ENCODE data around the gene OR6Y1. TPM values are rescaled to one million over a fixed set of nuclear protein-coding genes. Genes with fewer than 3 reads are reported as not detected.

The OR6Y1 gene
- total RNA-seq, 1 experiment from 2014 or later: not detected

GRCh38 chr1:158547533-158547932, 6.7 kb downstream of the OR6Y1 start (continued):
- TF ChIP-seq TEAD4 (CRISPR knock-in tag; IDR thresholded peaks at IDR 0.05): no peak
- no peak for TF ChIP-seq ATF6 (CRISPR knock-in tag; IDR thresholded peaks at IDR 0.05)
- no peak for TF ChIP-seq FOXK1 (CRISPR knock-in tag; IDR thresholded peaks at IDR 0.05)
- no peak for TF ChIP-seq GRHL2 (CRISPR knock-in tag; IDR thresholded peaks at IDR 0.05; ENCODE audit: insufficient replicate concordance, severe bottlenecking)
- TF ChIP-seq ZNF232 (CRISPR knock-in tag; IDR thresholded peaks at IDR 0.05): no peak

GRCh38 chr1:158537609-158538008, 16.6 kb downstream of the OR6Y1 start:
- H3K4me3 Mint-ChIP-seq: no peak overlapping the region
- H3K27me3 Mint-ChIP-seq (ENCODE audit: low read depth): no peaks in the 10 kb centered on the region
- ChIA-PET CTCF (no interaction called here), POLR2A (no interaction called here)
- DNase-seq (ENCODE audit: low spot score): no peak
- no peaks in the 10 kb centered on the region for H3K36me3 Mint-ChIP-seq
- no peak overlapping the region for H3K27ac Mint-ChIP-seq
- TF ChIP-seq ZNF317 (CRISPR knock-in tag; IDR thresholded peaks at IDR 0.05; ENCODE audit: borderline replicate concordance, low read depth): no peak
- no peak for TF ChIP-seq GTF2I (CRISPR knock-in tag; conservative IDR thresholded peaks at IDR 0.05)
- TF ChIP-seq NFE2L1 (CRISPR knock-in tag; IDR thresholded peaks at IDR 0.05): no peak
- TF ChIP-seq ZNF416 (CRISPR knock-in tag; IDR thresholded peaks at IDR 0.05): no peak
- TF ChIP-seq ATF2 (CRISPR knock-in tag; IDR thresholded peaks at IDR 0.05; ENCODE audit: borderline replicate concordance, low read depth): no peak
- TF ChIP-seq GRHL2 (CRISPR knock-in tag; IDR thresholded peaks at IDR 0.05; ENCODE audit: insufficient replicate concordance, severe bottlenecking): no peak
- no peak for TF ChIP-seq AR (CRISPR knock-in tag; IDR thresholded peaks at IDR 0.05)
- no peak for TF ChIP-seq E2F5 (CRISPR knock-in tag; IDR thresholded peaks at IDR 0.05)
- TF ChIP-seq E2F1 (CRISPR knock-in tag; IDR thresholded peaks at IDR 0.05): no peak
- TF ChIP-seq ZNF396 (CRISPR knock-in tag; IDR thresholded peaks at IDR 0.05; ENCODE audit: borderline replicate concordance): no peak
- TF ChIP-seq ZNF425 (CRISPR knock-in tag; conservative IDR thresholded peaks at IDR 0.05): no peak
- TF ChIP-seq E2F4 (CRISPR knock-in tag; IDR thresholded peaks at IDR 0.05; ENCODE audit: borderline replicate concordance, low read depth): no peak
- no peak for TF ChIP-seq MAX (CRISPR knock-in tag; IDR thresholded peaks at IDR 0.05)
- TF ChIP-seq ZMAT4 (CRISPR knock-in tag; IDR thresholded peaks at IDR 0.05): no peak
- TF ChIP-seq PRRX2 (CRISPR knock-in tag; IDR thresholded peaks at IDR 0.05): no peak
- no peaks in the 10 kb centered on the region for H3K4me1 Mint-ChIP-seq
- no peaks in the 10 kb centered on the region for H3K9me3 Mint-ChIP-seq
- ATAC-seq: no peak
